Fibroblast of mammary gland (primary cell): ENCODE measurements around the gene IBA57.

Experiments used
- DNase-seq: peaks from one replicate; pipeline ENCODE4 v3.0.0-alpha.2; 2010; ENCODE audit warnings: low read depth
- H3K4me3 ChIP-seq: 2 replicates; pipeline ENCODE4 v1.5.1; 2011; ENCODE audit warnings: low read depth, mild to moderate bottlenecking, low read length, moderate library complexity; ENCODE audit not compliant: control insufficient read depth
- TF ChIP-seq, protein P1 (sequence below): conservative IDR thresholded peaks from 2 replicates; pipeline ENCODE4 v1.5.1; 2011; ENCODE audit warnings: low read depth, low read length, inconsistent platforms; ENCODE audit not compliant: control insufficient read depth, insufficient read depth

Gene IBA57

DNA sequence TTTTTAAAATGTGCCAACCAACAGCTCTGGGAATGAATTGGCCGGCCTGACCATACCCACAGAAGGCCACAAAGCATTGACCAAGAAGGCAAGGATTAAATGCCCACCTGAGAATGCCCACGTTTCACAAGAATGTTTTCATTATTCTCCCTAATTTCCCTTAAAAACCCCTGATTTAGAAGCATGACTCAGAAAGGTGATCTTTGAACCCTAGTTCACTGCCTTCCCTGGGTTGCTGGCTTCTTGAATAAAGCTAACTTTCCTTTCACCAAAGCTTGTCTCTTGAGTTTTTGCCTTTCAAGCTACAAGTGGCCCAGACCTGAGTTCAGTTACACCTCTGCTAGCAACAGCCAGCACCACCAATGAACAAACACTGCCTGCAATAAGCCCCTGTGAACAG lies 42.1 kb upstream of the IBA57 start:
- TF ChIP-seq, protein P1, sequence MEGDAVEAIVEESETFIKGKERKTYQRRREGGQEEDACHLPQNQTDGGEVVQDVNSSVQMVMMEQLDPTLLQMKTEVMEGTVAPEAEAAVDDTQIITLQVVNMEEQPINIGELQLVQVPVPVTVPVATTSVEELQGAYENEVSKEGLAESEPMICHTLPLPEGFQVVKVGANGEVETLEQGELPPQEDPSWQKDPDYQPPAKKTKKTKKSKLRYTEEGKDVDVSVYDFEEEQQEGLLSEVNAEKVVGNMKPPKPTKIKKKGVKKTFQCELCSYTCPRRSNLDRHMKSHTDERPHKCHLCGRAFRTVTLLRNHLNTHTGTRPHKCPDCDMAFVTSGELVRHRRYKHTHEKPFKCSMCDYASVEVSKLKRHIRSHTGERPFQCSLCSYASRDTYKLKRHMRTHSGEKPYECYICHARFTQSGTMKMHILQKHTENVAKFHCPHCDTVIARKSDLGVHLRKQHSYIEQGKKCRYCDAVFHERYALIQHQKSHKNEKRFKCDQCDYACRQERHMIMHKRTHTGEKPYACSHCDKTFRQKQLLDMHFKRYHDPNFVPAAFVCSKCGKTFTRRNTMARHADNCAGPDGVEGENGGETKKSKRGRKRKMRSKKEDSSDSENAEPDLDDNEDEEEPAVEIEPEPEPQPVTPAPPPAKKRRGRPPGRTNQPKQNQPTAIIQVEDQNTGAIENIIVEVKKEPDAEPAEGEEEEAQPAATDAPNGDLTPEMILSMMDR = no peak
- H3K4me3 ChIP-seq = no peak overlapping the region
- no peak for DNase-seq

GRCh38 chr1:228125185-228125584 lies 40.4 kb upstream of the IBA57 start:
- TF ChIP-seq, protein P1 = no peak
- H3K4me3 ChIP-seq = no peak overlapping the region
- DNase-seq = no peak

- DNase-seq = no peak
- TF ChIP-seq, protein P1 = no peak
- no peak overlapping the region for H3K4me3 ChIP-seq
Measured at GRCh38 chr1:228131766-228132165, 33.8 kb upstream of the IBA57 start.

DNA sequence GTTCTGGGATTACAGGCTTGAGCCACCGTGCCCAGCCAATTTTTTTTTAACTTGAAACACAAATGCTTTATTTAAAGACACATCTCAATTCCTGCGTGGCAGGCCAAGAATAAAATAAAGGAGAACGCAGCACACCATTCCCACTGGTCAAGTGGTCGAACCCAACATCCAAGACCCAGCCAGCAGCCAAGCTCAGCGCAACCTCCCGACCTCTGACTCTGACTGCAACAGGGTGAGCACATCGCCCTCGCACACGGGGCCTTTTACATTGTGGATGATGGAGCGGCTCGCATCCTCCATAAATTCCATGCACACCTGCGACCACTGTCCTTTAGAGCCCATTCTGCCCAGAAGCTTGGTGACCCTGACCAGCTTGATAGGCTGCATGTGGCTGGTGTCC lies 31.0 kb upstream of the IBA57 start:
- DNase-seq = no peak
- H3K4me3 ChIP-seq = no peak overlapping the region
- TF ChIP-seq, protein P1 = no peak

DNA sequence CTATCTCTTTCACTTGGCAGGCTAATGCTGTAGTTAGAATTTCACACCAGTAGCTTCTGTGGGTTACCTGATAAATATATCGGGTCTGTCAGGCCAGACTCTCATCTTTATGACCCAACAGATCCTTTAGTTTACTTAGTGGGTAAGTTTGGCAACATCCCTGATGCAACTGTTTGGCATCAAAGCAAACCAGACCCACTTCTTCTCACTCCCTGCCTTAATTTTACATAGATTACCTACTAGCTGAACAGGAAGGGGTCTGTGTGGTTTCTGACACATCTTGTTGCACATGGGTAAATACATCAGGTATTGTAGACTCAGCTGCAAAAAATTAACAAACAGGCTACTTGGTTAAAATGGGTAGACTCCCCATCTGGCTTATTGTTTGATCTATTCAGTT lies 28.7 kb upstream of the IBA57 start:
- no peak overlapping the region for H3K4me3 ChIP-seq
- no peak for DNase-seq

GRCh38 chr1:228139406-228139930 lies 26.1 kb upstream of the IBA57 start:
- peak overlapping the region; percentile 89 for H3K4me3 ChIP-seq
- TF ChIP-seq, protein P1 = no peak
- DNase-seq = no peak

More for the DNA sequence above, 28.7 kb upstream of the IBA57 start:
- TF ChIP-seq, protein P1 = no peak
